Activated CD4-positive, alpha-beta T cell treated with anti-CD3 and anti-CD28 coated beads for 1 hour (primary cell): ENCODE results near the gene PTF1A.

Experiments used
- DNase-seq: peaks from one replicate; pipeline ENCODE4 v3.0.0-alpha.2; 2020

Gene PTF1A

DNA sequence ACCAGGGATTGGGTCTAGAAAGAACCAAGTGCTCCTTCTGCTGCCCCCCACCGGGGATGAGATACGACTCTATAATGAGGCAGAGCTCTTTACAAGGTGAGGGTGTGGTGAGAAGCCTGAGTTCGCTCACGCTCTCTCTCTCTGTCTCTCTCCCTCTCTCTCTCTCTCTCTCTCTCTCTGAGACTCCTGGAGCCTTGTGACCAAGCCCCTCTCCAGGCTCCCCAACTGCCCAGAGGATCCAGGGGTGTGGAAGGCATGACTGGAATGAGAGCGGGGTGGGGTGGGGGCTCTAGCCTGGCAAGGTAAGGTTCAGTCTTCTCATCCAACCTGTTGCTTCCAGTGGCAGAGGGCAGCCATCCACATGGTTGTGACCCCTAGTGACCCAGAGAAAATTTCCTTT lies 3.1 kb upstream of the PTF1A start:
- DNase-seq, result no peak

DNA sequence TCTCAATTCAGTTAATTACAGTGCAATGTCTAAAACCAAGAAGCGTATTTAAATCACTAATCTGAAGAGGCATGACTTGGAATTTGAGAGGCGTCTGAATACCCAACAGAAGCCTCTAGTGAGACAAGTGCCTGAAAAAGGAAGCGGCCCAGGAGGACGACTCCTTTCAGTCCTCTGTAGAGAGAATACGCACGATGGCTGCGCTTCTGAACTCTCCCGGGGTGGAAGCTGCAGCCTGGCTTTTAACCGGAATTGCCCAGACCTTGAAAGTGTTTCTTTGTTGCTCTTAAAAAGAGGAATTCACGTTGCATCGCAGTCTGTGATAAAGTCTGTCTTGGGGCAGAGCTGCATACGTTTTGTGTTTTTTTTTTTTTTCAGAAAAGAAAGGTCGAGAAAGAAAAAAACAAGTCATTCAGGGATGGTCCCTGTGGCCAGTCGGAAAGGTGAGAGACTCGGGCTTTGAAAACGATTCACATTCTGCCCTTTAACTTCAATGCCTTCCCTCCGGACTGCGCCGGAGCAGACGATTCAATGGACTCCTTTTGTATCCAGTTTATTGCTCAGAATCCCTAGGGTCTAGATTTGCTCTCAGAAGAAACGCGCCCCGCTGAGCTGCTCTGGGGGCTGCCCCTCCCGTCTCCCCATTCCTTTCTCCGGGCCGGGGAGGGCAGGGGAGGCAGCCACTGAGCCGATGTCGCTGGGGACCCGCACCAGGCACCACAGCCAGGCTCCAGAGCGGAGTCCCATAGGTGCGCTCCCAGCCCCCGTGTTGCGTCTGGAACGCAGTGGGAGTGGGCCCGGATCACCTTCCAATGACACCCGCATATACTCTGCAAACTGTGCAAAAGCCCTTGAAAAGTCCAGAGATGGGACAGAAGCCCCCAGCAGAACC lies 994 bp upstream of the PTF1A start:
- DNase-seq, result no peak

DNA sequence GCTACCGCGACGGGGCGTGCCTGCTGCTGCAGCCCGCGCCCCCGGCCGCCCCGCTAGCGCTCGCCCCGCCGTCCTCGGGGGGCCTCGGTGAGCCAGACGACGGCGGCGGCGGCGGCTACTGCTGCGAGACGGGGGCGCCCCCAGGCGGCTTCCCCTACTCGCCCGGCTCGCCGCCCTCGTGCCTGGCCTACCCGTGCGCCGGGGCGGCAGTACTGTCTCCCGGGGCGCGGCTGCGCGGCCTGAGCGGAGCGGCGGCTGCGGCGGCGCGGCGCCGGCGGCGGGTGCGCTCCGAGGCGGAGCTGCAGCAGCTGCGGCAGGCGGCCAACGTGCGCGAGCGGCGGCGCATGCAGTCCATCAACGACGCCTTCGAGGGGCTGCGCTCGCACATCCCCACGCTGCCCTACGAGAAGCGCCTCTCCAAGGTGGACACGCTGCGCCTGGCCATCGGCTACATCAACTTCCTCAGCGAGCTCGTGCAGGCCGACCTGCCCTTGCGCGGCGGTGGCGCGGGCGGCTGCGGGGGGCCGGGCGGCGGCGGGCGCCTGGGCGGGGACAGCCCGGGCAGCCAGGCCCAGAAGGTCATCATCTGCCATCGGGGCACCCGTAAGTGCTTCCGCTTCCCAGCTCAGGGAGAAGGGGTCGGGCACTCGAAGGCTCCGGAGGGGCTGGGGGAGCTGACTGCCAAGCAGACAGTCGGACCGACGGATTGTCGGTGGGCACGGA lies 761 bp downstream of the PTF1A start:
- no peak for DNase-seq

DNA sequence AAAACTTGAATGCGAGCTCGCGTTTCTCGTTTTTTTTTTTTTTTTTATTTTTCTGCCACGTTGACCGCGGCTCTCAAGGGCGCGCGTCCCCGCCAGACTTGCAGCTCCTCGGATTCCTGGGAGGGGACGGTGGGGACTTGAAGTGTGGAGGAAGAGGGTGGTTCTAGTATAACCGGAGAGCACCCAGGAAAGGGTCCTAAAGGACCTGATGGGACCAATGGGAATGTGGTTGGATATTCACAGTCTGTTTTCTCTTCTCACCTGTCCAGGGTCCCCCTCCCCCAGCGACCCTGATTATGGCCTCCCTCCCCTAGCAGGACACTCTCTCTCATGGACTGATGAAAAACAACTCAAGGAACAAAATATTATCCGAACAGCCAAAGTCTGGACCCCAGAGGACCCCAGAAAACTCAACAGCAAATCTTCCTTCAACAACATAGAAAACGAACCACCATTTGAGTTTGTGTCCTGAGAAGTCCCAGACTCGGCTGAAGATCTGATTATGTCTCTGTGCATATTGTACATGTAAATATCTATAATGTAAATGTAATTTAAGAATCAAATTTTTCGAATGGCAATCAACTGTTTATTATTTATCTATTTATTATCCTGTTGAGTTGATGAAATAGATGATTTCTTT lies 1.4 kb downstream of the PTF1A start:
- DNase-seq, result no peak

DNA sequence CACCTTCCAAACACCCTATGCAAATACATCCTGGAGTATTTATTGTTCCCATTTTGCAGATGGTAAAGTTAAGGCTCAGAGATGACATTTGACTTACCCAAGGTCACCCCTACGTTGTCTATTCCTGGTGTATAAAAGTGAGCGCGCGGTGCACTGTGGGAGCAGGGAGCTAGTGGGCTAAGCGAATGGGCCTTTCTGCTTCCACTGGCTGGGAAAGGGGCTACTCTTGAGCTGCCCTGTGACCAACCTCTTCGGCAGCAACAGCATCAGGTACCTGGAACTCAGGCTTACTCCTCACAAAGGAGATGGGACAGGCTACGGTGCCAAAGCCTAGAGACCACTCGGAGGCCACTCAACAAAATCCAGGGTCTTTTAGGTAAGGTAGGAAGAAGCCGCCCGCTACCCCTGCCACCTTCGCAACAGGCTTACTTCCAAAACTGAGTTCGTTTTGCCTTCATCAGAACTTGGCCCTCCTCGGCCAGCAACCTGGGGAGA lies 2.4 kb downstream of the PTF1A start:
- DNase-seq, result no peak

DNA sequence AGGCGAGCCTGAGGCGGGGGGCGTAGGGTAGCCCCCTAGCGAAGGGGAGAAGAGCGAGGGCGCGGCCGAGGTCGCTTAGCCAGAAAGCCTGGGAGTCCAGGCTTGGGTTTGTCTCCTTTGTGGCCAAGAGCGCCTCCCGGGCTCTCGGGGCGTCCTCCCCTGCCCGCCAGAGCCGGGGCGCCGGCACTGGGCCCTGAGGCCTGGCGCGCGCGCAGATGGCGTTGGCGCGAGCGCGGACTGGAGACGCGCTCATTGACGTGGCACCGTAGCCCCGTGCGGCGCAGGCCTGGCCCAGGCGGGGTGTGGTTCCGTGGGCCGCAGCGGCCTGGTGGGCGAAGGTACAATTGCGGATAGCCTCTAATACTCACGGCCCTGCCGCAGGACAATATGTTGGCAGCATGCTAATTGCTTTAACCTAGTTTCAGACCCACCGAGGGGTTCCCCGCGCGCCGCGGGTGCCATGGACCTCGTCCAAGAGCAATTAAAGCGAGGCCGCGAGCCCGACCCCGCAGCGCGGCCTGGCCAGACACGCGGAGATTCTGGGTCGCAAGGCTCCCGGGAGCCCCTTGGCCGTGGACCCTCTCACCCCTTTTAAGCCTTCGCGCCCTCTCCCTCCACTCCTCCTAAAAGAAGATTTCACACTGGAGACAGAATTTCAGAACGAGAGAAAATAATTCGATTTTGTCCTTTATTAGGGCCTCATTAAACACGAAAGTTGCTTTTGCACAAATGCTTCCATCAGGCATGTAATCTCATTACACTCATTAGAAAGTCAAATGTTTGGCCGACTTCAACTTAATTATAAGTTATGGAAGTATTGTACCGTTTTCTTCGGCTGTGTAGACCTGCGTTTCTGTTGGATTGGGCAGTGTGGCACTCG lies 3.1 kb downstream of the PTF1A start:
- DNase-seq, result no peak

DNA sequence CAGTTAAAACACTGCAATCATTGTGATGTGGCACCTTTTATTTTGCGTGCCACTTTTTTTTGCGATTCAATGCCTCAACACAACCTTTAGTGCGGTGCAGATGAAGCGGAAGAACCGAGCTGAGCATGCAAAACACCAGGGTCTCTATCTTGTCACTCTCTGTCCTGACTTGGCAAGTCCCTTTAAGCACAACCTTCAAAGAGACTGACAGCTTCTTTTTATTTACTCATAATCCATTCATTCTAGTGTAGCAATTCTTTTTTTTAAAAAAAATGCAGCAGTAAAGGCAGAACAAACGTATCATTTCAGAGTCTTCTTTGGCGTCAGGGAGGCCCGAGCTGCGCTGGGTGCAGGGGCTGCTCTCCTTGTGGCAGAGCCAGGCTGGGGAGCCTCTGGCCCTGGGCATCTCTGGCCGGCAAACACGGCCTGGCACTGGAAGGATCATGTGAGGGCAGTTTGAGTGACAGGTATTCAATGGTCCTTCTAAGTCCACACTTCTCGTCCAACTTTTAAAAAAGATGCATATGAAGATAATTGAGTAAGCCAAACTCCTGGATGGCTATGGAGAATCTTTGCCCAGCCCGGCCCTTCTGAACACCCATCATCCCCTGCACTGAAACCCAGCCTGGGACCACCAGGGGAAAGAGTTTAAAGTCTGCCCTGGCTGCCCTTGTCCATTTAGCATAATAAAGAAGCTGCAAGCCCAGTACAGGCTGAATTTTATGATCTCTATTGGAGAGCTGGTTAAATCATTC lies 3.9 kb downstream of the PTF1A start:
- DNase-seq, result no peak

DNA sequence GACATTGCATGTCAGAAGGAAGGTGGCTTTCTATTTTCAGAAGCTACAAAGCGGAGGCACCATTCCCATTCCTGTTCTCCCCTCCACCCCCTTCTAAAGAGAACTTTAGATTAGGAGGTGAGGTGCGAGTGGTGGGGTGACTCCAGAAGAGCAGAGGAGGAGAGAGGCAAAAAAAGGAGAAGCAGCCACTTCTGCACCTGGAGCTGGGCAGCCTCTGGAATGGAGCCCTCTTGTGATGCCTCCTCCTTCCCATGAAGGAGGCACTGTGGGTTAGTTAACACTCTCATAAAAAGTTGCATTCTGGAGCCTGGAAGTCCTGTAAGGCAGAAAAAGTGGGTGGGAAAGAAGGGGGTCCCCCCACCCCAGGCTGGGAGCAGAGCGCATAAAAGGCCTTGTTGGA lies 4.8 kb downstream of the PTF1A start:
- DNase-seq, result no peak

DNA sequence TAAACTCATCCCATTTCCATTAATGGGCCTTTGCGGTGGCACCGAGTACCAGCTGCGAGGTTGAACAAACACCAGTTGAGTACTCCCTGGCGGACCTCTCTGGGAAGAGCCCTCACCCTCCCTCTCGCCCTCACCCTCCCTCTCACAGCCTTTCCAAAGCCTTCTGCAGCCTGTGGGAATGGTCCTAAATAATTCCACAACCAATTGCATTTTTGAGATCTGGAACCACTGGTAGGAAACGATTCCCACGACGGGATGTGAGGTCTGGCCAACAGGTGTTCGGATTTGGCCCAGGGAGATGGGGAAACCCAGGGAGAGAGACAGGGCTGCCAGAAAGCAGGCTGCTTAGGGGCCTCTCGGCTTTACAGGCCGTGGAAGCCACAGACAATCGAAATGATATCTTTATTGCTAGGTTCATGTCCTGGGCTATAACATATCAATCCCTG lies 5.3 kb downstream of the PTF1A start:
- DNase-seq, result no peak

DNA sequence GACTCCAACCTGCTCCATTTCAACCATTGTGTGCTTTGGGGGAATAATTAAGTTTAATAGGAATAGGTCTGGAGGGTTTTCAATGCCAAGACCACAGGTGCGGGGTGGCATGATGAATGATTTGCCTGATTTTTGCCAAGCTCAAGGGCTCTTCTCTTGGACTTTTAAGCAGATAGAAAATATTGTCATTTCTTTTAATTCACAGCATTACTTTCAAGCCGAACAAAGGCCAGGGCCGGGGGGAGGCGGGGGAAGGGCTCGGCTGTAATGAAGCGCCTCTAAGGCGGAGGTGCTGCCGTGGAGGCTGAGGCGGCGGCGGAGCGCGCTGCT lies 6.5 kb downstream of the PTF1A start:
- DNase-seq, result no peak

DNA sequence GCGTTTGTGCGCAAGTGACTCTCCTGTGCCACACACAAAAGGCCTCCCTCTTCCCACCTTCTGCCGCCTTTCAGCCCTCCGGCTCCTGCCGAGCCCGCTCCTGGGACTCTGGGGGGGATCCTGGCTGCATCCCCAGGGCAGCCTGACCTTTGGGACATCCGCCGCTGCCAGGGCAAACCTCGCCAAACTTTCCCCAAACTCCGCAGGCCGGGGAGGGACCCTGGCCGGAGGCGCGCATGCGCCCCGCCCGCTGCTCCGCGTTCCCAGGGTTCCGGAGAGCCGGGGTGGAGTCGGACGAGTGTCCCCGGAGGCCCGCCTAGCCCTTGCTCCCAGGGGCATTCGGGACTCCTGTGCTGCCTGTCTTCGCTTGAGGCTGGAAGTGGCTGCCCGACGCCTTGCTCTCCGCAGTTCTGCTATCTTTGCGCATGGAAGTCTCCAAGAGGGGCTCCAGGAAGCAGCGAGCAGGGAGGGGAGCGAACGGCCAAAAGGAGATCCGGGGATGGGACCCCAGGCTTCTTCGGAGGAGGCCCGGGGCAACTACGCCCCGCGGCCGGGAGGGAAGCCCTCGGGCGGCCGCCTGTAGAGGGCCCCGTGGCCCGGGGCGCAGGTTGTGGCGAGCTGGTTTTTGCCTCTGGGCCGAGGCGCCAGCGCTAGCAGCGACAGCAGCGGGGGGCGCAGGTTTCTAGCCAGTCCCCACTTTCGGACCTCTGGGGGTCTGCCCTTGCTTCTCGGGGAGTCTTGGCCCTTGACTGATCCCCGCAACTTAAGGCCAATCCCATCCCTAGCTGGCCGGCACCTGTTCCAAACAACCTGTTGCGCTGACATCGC lies 7.0 kb downstream of the PTF1A start:
- no peak for DNase-seq

DNA sequence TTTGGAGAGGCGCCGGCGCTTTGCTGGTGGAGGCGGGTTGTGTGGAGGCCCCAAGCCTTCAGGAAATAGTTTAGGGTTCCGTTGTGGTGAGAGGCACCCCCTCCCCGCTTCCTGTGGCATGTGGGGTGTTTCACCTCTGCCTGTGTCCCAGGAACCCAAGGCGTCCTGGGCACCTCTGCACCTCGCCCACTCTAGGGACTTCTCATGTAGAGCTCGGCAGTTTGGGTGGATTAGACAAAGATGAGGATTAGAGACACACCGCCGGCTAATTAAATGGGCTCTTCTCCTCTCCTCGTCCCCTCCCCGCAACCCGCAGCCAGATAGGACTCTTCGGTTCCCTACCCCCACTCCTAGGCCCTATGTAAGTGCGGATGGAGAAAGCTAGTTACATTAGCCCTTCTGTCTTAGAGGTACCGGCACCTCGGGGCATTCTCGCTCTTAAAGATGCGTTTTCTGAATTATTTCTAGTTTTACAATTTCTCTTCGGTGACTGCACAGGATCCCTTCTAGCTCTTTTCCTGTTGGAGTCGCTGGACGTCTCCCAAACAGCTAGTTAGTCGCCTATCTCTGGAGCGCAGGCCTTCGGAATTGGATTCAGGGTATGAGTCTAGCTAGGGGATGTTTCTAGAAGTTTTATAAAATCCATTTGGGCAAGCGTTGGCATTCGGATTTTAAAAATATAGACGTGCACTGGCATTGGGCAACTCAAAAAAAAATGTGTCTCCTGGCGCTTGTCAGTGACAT lies 7.8 kb downstream of the PTF1A start:
- no peak for DNase-seq

DNA sequence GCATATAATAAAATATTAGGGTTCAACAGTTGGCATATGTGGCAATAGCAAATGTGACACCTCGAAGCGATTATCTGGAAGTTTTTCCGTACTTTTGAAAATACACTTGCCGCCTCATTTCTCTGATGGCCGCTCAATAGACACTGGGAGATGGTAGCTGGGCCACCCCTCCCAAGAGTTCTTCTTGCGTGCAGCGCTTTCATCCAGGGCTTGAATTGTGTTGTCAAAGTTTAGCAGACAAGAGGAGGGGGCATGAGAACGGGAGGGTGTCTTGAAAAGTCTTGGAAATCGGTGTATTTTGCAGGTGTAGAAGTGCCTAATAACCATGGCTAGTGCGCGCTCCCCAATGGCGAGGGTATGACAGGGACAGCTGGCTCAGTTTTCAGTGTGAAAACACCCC lies 8.5 kb downstream of the PTF1A start:
- DNase-seq, result no peak

DNA sequence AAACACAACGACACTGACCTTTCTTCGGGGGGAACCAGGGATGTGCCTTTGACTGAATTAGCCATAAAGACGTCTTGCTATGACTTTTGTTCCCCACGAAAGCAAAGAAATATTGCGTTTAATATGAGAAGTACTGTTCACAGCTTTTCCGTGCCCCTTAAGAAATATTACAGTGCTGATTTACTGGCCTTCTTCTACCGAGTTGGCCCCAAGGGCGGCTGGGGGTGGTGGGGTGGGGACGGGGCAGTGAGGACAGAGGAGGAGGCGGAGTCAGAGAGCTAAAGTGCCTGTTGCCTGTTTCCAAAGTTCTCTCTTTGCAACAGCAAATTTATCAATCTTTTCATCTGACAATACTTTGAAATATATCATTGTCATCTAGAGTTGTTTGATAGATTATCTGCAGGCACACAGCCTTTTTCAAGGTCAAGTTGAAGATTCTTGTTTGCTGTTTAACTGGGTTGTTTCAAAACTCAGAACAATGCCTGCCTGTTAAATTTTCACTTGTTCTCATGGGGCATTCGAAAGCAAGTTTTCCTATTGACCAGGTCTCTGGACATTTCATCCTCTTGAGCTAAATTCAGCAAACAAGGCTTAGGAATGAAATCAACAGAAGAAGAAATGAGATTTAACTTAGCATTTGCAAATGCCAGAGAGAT lies 9.0 kb downstream of the PTF1A start:
- no peak for DNase-seq

DNA sequence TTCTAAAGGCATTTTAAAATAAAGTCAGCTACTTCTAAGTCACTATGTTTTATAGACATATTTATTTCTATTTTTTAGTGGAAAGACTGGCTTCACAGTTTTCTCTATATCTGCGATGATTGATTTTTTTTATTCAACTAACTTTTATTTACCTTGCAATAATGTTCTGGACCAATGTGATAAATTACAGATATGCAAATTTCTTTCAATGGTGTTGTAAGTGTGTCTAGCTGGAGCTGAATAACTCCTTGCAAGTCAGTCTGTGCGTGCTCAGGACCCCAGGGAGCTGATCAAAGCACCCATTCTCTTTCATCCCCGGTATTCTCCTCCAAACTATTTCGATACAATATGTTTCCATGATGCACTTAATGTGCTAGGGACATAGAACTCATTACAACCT lies 9.7 kb downstream of the PTF1A start:
- no peak for DNase-seq

DNA sequence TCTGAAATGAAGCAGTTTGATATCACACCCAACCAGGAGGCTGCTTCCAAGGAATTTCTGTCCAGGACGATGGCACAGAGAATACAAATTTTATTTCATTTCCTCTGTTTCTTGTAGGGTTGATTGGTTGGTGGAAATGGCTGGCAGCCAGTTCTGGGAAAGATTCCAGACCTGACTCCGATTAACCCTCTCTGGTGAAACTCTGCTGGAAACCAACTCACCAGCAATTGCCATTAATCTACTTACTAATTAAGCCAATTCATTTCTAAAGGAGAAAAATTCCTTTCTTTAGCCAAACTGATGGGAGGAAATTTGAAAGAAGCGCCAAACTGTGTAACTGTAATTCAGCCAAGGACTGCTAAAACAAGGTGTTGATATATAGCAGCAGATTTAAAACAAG lies 10.7 kb downstream of the PTF1A start:
- no peak for DNase-seq

DNA sequence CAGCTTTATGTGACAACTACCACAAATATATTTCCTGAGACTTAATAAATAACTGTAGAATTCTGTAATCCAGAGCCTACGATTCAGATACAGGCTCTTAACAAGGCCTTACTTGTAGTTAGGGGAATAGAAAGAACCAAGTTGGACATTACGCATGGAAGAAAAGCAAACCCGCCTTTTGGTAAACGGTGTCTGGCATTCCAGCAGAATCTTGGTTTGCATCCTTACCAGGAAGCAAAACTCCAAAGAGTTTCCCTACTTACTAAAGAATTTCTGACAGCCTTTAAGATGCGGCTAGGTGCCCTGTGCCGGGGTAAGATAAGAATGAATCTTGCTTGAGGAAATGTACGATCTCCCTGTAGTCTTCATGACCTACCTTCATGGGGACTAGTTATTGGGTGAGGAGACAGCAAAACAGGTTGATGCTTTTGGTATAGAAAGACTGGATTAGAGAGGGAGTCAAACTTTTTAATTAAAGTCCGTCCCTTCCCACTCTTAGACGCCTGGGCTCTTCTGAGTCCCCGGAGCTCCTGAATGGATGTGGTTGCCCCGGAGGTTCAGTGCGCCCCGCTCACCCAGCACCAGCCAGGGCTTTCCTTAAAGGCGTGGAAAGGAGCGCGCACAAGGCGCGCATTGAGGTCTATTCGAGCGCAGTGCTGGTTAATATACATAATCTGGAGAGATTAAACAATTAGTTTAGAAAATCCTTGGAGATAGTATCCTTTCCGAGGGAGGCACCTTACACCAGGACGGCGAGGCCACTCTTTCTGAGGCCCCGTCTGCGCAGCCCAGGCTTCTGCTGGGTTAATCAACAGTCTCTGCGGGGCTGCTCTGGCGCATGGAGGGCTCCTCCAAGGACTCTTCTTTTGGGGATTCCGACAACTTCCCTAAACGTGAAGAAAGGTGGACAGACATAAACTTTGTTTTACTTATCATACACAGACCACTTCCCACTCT lies 11.5 kb downstream of the PTF1A start:
- DNase-seq, result no peak

DNA sequence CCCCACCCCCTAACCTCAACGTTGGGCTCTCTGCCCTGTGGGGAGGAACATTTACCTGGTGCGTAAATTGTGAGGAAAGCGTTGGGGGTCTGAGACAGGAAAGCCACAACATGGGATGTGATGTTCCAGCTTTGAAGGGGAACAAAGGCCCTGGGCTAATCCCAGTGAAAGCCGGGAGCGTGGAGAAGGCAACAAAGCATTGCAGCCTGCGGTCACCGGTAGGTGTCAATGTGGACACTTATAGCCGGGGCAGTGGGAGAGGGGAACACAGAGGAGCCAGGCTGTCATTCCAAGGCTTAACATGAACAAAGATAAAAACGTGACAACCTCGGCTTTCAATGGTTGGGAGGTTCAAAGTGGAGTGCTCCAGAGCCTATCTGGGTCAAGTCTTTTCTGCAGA lies 12.7 kb downstream of the PTF1A start:
- no peak for DNase-seq
